Measurements from ENCODE around the gene MRPL55.

MRPL55 gene

GRCh38 chr1:228147768-228148167 is 38.7 kb upstream of the MRPL55 start:
- DNase-seq (ENCODE audit: low spot score): no peak

DNA sequence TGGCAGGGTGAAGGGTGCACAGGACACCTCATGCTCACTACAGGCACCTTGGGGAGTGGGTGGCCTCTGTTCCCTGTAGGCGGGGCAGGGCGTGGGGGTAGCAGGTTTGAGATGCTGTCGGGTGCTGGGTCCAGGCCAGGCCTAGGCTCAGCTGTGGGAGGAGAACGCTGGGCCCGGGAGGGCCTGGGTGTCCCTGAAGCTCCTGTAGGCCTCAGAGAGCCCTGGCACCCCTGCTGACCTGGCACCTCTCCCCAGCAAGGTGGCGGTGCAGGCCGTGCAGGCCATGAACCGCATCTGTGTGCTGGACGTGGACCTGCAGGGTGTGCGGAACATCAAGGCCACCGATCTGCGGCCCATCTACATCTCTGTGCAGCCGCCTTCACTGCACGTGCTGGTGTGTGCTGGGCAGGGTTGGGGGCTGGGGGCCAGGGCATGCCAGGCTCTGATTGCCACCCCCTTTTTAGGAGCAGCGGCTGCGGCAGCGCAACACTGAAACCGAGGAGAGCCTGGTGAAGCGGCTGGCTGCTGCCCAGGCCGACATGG is 38.1 kb upstream of the MRPL55 start:
- DNase-seq (ENCODE audit: low spot score): peak; percentile 40

GRCh38 chr1:228146417-228147150 is 37.5 kb upstream of the MRPL55 start:
- DNase-seq (ENCODE audit: low spot score): no peak

DNA sequence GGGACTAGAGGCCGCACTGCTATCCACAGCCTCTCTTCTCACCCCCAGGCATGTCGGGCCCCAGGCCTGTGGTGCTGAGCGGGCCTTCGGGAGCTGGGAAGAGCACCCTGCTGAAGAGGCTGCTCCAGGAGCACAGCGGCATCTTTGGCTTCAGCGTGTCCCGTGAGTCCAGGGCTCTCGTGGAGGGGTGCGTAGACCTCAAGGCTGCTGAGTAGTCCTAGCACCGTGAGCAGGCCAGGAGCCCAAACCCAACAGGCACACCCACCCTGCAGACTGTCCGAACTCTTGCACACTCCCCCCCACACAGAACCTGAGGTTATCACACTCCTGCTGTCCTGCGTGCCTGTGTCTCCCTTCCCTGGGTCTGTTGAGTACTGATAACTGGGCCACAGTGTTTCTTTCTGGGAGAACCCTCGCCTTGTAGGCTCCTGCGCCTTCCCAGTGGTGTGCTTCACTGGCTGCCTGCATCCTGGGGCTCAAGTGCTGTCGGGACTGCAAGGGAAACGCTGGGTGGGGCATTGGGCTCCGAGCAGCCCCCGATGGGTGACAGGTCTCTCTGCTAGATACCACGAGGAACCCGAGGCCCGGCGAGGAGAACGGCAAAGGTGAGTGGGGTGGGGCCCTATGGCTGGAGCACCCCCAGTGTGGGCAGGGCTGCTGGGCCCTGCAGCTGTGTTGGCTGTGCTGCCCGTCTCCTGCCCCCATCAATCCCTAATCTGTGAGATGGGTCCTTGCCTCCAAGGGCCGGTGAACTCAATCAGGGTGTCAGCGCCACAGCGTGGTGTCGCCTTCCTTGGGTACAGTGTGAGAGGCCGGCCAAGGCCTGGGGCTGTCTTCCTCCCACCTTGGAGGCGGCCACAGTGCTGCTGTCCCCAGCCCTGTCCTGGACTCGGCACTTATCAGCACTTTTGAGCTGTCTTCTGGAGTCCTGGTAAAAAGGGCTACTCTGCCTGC is 36.6 kb upstream of the MRPL55 start:
- DNase-seq (ENCODE audit: low spot score): no peak

- no peak for DNase-seq (ENCODE audit: low spot score)
Observed at GRCh38 chr1:228144993-228145343, 35.9 kb upstream of the MRPL55 start.

DNA sequence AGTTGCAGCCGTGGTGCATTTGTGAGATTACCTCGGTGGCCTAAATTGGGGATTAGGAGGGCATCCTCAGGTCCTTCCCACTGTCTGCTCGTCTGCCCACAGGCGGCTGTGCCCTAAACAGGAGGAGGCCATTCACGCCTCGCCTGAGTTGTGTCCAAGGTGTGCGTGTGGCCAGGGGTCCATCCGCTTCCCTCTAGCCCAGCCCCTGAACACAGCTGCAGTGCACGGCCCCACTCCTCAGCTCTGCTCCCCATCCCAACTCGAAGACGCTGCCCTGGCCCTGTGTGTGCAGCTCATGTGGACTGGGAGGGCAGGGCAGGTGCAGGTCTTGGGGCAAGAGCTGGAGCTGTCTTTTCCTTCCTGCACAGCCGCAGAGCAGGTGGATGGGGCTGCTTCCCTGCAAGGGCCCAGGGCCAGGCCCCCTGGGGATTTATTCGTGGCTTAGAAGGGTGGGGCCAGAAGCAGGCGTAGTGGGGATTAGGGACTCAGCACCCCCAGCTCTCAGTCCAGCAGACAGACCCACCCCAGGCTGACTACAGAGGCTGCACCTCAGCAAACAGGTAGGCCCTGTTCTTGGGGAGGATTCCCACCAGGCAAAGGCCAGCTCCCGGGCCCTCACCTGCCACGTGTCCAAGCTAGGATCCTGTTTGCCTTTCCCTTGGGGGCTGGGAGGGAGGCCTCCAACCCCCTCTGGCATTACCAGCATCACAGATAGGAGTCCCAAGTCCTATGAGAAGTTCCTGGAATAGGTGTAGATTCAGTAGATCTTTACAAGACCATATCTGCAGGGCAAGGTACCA is 35.3 kb upstream of the MRPL55 start:
- DNase-seq (ENCODE audit: low spot score): no peak

GRCh38 chr1:228143480-228144192 is 34.5 kb upstream of the MRPL55 start:
- no peak for DNase-seq (ENCODE audit: low spot score)

DNA sequence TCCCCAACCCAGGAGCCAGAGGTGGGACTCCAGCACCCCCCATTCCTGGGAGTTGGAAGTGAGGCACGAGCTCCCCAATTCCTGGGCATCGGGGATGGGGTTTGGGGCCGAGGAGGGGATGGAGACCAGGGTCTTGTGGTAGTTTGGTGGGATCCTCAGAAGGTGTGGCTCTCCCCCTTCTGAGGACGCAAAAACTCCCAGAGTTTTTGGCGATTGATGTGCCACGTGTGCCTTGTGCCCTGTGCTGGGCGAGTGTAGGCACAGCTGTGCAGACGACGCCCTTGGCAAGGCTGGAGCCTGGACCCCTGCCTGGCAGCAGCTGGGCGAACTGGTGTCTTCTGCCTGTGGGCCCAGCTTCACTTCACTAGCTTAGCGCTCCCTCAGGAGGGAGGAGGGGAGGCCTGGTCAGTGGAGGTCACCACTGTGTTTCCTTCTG is 33.6 kb upstream of the MRPL55 start:
- no peak for DNase-seq (ENCODE audit: low spot score)

DNA sequence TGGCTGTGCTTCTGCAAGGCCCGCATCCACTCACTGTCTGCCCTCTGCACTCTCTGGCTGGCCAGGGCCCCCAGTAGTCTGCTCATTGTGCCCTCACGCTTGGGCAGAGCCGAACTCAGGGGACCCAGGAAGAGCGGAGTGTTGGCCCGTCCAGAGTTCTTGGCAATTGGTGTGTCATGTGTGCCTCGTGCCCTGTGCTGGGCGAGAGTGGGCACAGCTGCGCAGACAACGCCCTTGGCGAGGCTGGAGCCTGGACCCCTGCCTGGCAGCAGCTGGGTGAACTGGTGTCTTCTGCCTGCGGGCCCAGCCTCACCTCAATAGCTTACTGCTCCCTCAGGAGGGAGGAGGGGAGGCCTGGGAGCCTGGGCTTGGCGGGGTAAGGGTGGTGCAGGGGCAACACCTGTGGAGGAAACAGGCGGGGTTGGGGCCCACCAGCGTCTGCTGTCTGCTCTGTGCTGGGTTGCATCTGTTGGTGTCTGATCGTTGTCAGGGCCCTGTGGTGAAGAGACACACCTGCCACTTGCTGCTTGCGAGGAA is 33.1 kb upstream of the MRPL55 start:
- DNase-seq (ENCODE audit: low spot score): no peak

GRCh38 chr1:228141226-228142044 is 32.3 kb upstream of the MRPL55 start:
- peak; percentile 49 for DNase-seq (ENCODE audit: low spot score)

DNA sequence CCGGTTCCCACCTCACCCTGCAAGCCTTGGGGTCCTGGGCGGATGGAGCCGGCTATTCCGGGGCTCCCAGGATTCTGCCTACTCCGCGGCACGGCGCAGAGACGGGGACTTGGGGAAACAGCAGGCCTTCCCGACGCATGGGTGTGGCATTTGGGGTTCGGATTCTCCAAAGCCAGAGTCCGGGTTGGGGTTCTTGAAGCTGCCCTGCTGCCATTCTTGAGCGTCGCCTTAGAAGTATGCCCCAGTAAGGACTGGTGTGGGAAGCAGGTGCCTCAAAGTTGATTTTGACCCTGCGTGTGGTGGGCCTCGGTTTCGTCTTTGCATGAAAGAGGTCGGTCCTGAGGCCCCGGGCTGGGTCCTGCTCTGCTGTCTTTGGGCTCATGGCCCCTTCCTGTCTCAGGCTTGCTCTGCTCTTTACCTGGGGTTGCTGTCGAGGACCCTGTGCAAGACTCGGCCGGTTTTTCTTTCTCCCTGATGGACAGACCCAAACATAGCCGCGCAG is 31.7 kb upstream of the MRPL55 start:
- DNase-seq (ENCODE audit: low spot score): peak; percentile 45

- peak; percentile 100 for DNase-seq (ENCODE audit: low spot score)
Observed at GRCh38 chr1:228139931-228140723, 31.0 kb upstream of the MRPL55 start, which contains the start of gene GUK1. GUK1 (plus strand) TSS chr1:228140279; CDS start chr1:228140303, 24 bp downstream.

DNA sequence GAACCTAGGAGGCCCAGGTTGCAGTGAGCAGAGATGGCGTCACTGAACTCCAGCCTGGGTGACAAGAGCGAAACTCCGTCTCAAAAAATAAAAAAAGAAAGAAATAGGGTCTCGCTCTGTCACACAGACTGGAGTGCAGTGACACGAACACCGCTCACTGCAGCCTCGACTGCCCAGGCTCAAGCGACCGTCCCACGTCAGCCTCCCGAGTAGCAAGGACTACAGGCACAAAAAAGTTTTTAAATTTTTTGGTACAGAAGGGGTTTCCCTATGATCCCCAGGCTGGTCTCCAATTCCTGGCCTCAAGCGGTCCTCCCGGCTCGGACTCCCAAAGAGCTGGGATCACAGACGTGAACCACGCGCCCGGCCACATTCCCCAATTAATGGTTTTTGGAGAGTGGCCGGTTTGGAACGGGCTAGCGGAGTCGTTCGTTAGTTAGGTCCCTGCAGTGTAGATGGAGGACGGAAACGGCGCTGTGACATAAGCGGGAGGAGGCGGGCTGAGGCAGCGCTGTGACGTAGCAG is 30.4 kb upstream of the MRPL55 start:
- DNase-seq (ENCODE audit: low spot score): no peak

- DNase-seq (ENCODE audit: low spot score): no peak
Observed at GRCh38 chr1:228136901-228137300, 27.8 kb upstream of the MRPL55 start.

- no peak for DNase-seq (ENCODE audit: low spot score)
Observed at GRCh38 chr1:228134591-228134990, 25.5 kb upstream of the MRPL55 start.

GRCh38 chr1:228131766-228132165 is 22.7 kb upstream of the MRPL55 start:
- DNase-seq (ENCODE audit: low spot score): no peak

- no peak for DNase-seq (ENCODE audit: low spot score)
Observed at GRCh38 chr1:228125185-228125584, 16.1 kb upstream of the MRPL55 start.

GRCh38 chr1:228123505-228123904 is 14.4 kb upstream of the MRPL55 start:
- DNase-seq (ENCODE audit: low spot score): no peak

GRCh38 chr1:228122921-228123441 is 13.9 kb upstream of the MRPL55 start:
- DNase-seq (ENCODE audit: low spot score): no peak

Measured in ecto neural progenitor cell (in vitro differentiated cells).